ENCODE measurements around the gene SALL1.

Gene SALL1

GRCh38 chr16:51167170-51167895 is 16.3 kb upstream of the SALL1 start:
- Histone ChIP-seq H3K27me3 (peaks cover 0 to 12% of the 10 kb centered on the region in 2 donors), H3K4me1 (no peaks in the 10 kb centered on the region), H3K9me3 (no peaks in the 10 kb centered on the region), H3K27ac (no peak overlapping the region), H3K36me3 (no peaks in the 10 kb centered on the region), H3K4me3 (no peak overlapping the region)
- intact Hi-C loops (cut with DNase I; ENCODE audit: low total_unique reads): no loop called here
- no peak for DNase-seq
- TF ChIP-seq, protein P1, sequence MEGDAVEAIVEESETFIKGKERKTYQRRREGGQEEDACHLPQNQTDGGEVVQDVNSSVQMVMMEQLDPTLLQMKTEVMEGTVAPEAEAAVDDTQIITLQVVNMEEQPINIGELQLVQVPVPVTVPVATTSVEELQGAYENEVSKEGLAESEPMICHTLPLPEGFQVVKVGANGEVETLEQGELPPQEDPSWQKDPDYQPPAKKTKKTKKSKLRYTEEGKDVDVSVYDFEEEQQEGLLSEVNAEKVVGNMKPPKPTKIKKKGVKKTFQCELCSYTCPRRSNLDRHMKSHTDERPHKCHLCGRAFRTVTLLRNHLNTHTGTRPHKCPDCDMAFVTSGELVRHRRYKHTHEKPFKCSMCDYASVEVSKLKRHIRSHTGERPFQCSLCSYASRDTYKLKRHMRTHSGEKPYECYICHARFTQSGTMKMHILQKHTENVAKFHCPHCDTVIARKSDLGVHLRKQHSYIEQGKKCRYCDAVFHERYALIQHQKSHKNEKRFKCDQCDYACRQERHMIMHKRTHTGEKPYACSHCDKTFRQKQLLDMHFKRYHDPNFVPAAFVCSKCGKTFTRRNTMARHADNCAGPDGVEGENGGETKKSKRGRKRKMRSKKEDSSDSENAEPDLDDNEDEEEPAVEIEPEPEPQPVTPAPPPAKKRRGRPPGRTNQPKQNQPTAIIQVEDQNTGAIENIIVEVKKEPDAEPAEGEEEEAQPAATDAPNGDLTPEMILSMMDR (IDR thresholded peaks at IDR 0.05): no peak

GRCh38 chr16:51166541-51166940 is 15.5 kb upstream of the SALL1 start:
- DNase-seq: no peak
- no peaks in the 10 kb centered on the region for H3K36me3 ChIP-seq
- H3K9me3 ChIP-seq: no peaks in the 10 kb centered on the region
- TF ChIP-seq, protein P1 (IDR thresholded peaks at IDR 0.05): no peak
- no peak overlapping the region for H3K4me3 ChIP-seq
- H3K27me3 ChIP-seq: peaks cover 0 to 15% of the 10 kb centered on the region in 2 donors
- H3K27ac ChIP-seq: no peak overlapping the region
- intact Hi-C loops (cut with DNase I; ENCODE audit: low total_unique reads): no loop called here
- H3K4me1 ChIP-seq: no peaks in the 10 kb centered on the region

DNA sequence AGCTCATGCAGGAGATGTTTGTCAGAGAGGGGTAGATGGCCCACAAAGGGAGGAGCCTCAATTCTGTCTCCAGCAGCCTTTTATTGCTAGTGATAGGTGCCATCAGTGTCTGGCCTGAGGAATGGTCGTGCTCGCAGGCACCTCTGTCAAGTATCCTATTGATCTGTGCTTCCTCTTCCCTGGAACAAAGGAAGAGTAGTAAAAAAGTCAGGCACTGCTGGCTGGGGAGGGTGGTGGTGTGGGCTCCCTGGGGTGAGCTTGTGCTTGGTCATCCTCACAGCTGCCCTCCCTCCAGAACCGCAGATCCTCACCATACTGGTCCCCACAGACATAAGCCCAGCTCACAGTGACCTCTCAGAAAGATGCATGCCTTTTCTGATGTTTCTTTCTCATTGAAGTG is 15.0 kb upstream of the SALL1 start:
- no peak overlapping the region for H3K4me3 ChIP-seq
- H3K36me3 ChIP-seq: no peaks in the 10 kb centered on the region
- no peak overlapping the region for H3K27ac ChIP-seq
- H3K9me3 ChIP-seq: no peaks in the 10 kb centered on the region
- no peak for DNase-seq
- intact Hi-C loops (cut with DNase I; ENCODE audit: low total_unique reads): no loop called here
- H3K4me1 ChIP-seq: no peaks in the 10 kb centered on the region
- TF ChIP-seq, protein P1 (IDR thresholded peaks at IDR 0.05): no peak
- H3K27me3 ChIP-seq: peaks cover 0 to 19% of the 10 kb centered on the region in 2 donors

DNA sequence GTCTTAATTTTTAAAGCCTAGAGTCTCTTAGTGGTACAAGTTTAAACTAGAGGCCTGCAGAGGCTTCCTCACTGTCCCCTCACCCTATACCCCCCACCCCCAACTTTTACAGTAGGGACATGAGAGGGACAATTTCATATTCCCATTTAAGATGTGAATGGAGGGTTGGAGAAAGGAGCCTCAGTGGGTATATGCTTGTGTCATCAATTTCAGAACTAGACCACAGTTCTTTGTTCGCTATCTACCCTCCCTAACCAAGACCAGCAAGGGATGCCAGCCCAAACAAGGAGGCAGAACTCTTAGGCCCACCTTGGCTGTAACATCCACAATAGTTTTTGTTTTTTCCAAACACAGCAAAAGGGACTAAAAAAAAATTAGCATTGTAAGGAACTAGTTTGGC is 14.0 kb upstream of the SALL1 start:
- no peaks in the 10 kb centered on the region for H3K36me3 ChIP-seq
- H3K4me1 ChIP-seq: no peaks in the 10 kb centered on the region
- H3K27ac ChIP-seq: no peak overlapping the region
- DNase-seq: no peak
- TF ChIP-seq, protein P1 (IDR thresholded peaks at IDR 0.05): no peak
- no peaks in the 10 kb centered on the region for H3K9me3 ChIP-seq
- H3K27me3 ChIP-seq: peaks cover 0 to 22% of the 10 kb centered on the region in 2 donors
- intact Hi-C loops (cut with DNase I; ENCODE audit: low total_unique reads): no loop called here
- no peak overlapping the region for H3K4me3 ChIP-seq

GRCh38 chr16:51164574-51164973 is 13.5 kb upstream of the SALL1 start:
- Histone ChIP-seq H3K4me1 (no peaks in the 10 kb centered on the region), H3K36me3 (no peaks in the 10 kb centered on the region), H3K9me3 (no peaks in the 10 kb centered on the region), H3K27ac (no peak overlapping the region), H3K27me3 (peaks cover 0 to 22% of the 10 kb centered on the region in 2 donors), H3K4me3 (no peak overlapping the region)
- TF ChIP-seq, protein P1 (IDR thresholded peaks at IDR 0.05): no peak
- intact Hi-C loops (cut with DNase I; ENCODE audit: low total_unique reads): no loop called here
- no peak for DNase-seq

Measured in tibial artery (tissue), 4 donors.